ENCODE data around the gene PTS. TPM values are rescaled to one million over a fixed set of nuclear protein-coding genes. Genes with fewer than 3 reads are reported as not detected.

Gene PTS
- total RNA-seq, 2 experiments from 2014 or later: 22.6 to 37.8 TPM

- H3K27ac ChIP-seq (ENCODE audit: low read depth, low read length, poor library complexity, severe bottlenecking): no peak overlapping the region
- ChIA-PET POLR2A (no interaction called here), CTCF (ENCODE audit: unreplicated experiment) (no interaction called here)
- H3K79me2 ChIP-seq (ENCODE audit: insufficient read depth, low read depth, low read length): no peaks in the 10 kb centered on the region
- H3K9me2 ChIP-seq (ENCODE audit: insufficient read depth, low read length): no peaks in the 10 kb centered on the region
- no TSS peak for BruUV-seq (replicated peaks)
- no peaks in the 10 kb centered on the region for H3K9me3 ChIP-seq (ENCODE audit: low read length)
- H4K20me1 ChIP-seq (ENCODE audit: insufficient read depth, low read length): no peaks in the 10 kb centered on the region
- no peak overlapping the region for H3K4me2 ChIP-seq (ENCODE audit: low read length)
- H3K36me3 ChIP-seq (ENCODE audit: insufficient read depth, low read length): no peaks in the 10 kb centered on the region
- H2AFZ ChIP-seq (ENCODE audit: low read length): no peak overlapping the region
- no peak for DNase-seq (ENCODE audit: low spot score)
- H3K4me1 ChIP-seq (ENCODE audit: insufficient read depth, low read length, poor library complexity, severe bottlenecking): no peaks in the 10 kb centered on the region
- no peak overlapping the region for H3K4me3 ChIP-seq (ENCODE audit: low read depth, low read length, poor library complexity, severe bottlenecking)
- no peak for TF ChIP-seq CTCF (conservative IDR thresholded peaks at IDR 0.05; ENCODE audit: low read length)
- no peak for TF ChIP-seq EZH2phosphoT487 (IDR thresholded peaks at IDR 0.05; ENCODE audit: borderline replicate concordance, low read depth, low read length)
- intact Hi-C loops (cut with micrococcal nuclease; ENCODE audit: unreplicated experiment): no loop called here
Observed at GRCh38 chr11:112248201-112248600, 22.0 kb downstream of the PTS start.

GRCh38 chr11:112249871-112250610 lies 23.8 kb downstream of the PTS start:
- H3K4me2 ChIP-seq (ENCODE audit: low read length): no peak overlapping the region
- intact Hi-C loops (cut with micrococcal nuclease; ENCODE audit: unreplicated experiment): no loop called here
- no peak for DNase-seq (ENCODE audit: low spot score)
- no peak overlapping the region for H2AFZ ChIP-seq (ENCODE audit: low read length)
- H3K4me3 ChIP-seq (ENCODE audit: low read depth, low read length, poor library complexity, severe bottlenecking): no peak overlapping the region
- H3K9me2 ChIP-seq (ENCODE audit: insufficient read depth, low read length): no peaks in the 10 kb centered on the region
- no peaks in the 10 kb centered on the region for H3K4me1 ChIP-seq (ENCODE audit: insufficient read depth, low read length, poor library complexity, severe bottlenecking)
- no peaks in the 10 kb centered on the region for H3K9me3 ChIP-seq (ENCODE audit: low read length)
- TF ChIP-seq EZH2phosphoT487 (IDR thresholded peaks at IDR 0.05; ENCODE audit: borderline replicate concordance, low read depth, low read length): no peak
- TF ChIP-seq CTCF (conservative IDR thresholded peaks at IDR 0.05; ENCODE audit: low read length): no peak
- H3K36me3 ChIP-seq (ENCODE audit: insufficient read depth, low read length): no peaks in the 10 kb centered on the region
- no peak overlapping the region for H3K27ac ChIP-seq (ENCODE audit: low read depth, low read length, poor library complexity, severe bottlenecking)
- no peaks in the 10 kb centered on the region for H3K79me2 ChIP-seq (ENCODE audit: insufficient read depth, low read depth, low read length)
- POLR2A ChIA-PET: interaction anchor here (0.6 kb wide), 1 partner anchor 48 kb away, joined by 3 read pairs; no protein-coding TSS in a partner anchor
- H4K20me1 ChIP-seq (ENCODE audit: insufficient read depth, low read length): no peaks in the 10 kb centered on the region
- CTCF ChIA-PET (ENCODE audit: unreplicated experiment): no interaction called here
- BruUV-seq (replicated peaks): no TSS peak

GRCh38 chr11:112253605-112254242 lies 27.5 kb downstream of the PTS start:
- Histone ChIP-seq H4K20me1 (ENCODE audit: insufficient read depth, low read length) (no peaks in the 10 kb centered on the region), H3K27ac (ENCODE audit: low read depth, low read length, poor library complexity, severe bottlenecking) (no peak overlapping the region), H3K36me3 (ENCODE audit: insufficient read depth, low read length) (no peaks in the 10 kb centered on the region), H2AFZ (ENCODE audit: low read length) (no peak overlapping the region), H3K9me3 (ENCODE audit: low read length) (no peaks in the 10 kb centered on the region), H3K4me2 (ENCODE audit: low read length) (no peak overlapping the region), H3K4me1 (ENCODE audit: insufficient read depth, low read length, poor library complexity, severe bottlenecking) (no peaks in the 10 kb centered on the region), H3K4me3 (ENCODE audit: low read depth, low read length, poor library complexity, severe bottlenecking) (no peak overlapping the region), H3K9me2 (ENCODE audit: insufficient read depth, low read length) (no peaks in the 10 kb centered on the region), H3K79me2 (ENCODE audit: insufficient read depth, low read depth, low read length) (no peaks in the 10 kb centered on the region)
- ChIA-PET CTCF (ENCODE audit: unreplicated experiment) (no interaction called here), POLR2A (interaction anchor here (1.0 to 1.1 kb wide), 2 partner anchors 11 to 17 kb away, joined by 3 read pairs; no protein-coding TSS in a partner anchor)
- intact Hi-C loops (cut with micrococcal nuclease; ENCODE audit: unreplicated experiment): no loop called here
- DNase-seq (ENCODE audit: low spot score): no peak
- BruUV-seq (replicated peaks): no TSS peak
- TF ChIP-seq EZH2phosphoT487 (IDR thresholded peaks at IDR 0.05; ENCODE audit: borderline replicate concordance, low read depth, low read length) (no peak), CTCF (conservative IDR thresholded peaks at IDR 0.05; ENCODE audit: low read length) (no peak)

All from OCI-LY7 (cell line).